Raji (cell line): Measurements from ENCODE around the gene SLFN14.

Experiments
- POLR2A ChIP-seq: IDR thresholded peaks from 2 replicates; pipeline ENCODE4 v1.6.1; 2011; ENCODE audit warnings: low read depth, low read length, control low read depth; ENCODE audit not compliant: insufficient read depth

SLFN14 gene

GRCh38 chr17:35560703-35561102, at the start of gene SLFN14:
SLFN14 (minus strand) TSS chr17:35560819; CDS start chr17:35558062, 2,757 bp downstream.
- no peak for TF ChIP-seq POLR2A

- no peak for TF ChIP-seq POLR2A
Measured at GRCh38 chr17:35609831-35610230, 49.2 kb upstream of the SLFN14 start.

GRCh38 chr17:35607239-35607847, 46.7 kb upstream of the SLFN14 start:
- TF ChIP-seq POLR2A: no peak

GRCh38 chr17:35605678-35606077, 45.1 kb upstream of the SLFN14 start:
- TF ChIP-seq POLR2A: no peak

DNA sequence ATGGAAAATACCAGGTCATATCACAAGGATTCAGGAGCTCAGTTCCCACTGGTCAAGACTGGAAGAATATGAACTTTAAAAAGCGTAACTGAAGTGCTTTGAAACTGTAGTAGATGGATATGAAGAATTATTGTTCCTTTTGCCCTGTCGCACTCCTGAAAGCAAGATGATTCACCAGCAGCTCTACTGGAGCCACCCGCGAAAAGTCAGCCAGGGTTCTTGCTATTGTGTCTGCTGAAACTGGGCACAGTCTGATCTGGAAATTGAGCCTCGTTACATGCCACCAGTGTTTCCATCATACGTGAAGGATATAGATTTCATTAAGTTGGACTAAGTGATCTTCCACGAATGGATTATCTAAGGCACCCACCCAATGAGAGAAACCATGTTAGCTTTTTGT, 43.1 kb upstream of the SLFN14 start:
- no peak for TF ChIP-seq POLR2A

GRCh38 chr17:35597604-35598003, 37.0 kb upstream of the SLFN14 start:
- no peak for TF ChIP-seq POLR2A

DNA sequence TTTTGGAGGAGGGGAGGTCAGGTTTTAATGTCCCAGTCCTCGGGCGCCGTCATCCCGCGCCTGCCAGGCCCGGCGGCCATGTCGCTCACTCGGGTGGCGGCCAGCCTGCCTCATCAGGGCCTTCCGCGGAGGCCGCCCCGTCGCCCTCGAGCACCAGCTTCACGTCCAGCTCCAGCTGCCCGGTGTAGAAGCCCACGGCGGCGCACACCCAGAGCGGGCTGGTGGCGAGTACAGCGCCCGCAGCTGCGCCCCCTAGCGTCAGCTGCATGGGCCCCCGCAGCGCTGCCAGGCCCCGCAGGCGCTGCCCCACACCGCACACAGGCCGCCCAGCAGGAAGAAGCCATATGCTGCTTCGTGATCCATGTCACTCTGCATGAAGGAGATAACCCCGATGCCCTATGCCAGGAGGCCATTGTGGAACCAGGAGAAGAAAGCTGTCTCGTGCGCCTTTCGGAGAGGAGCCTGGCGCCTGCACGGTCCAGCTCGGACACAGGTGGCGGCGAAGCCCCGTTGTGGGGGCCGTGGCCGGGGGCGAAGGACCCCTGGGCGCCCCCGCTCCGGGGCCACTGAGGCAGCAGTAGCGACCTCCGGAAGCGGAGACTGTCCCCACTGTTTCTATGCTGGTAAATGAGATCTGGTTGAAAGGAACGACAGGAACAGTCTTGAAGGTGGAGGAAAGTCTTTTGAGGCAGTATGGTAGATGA, 36.1 kb upstream of the SLFN14 start:
- TF ChIP-seq POLR2A: no peak

- no peak for TF ChIP-seq POLR2A
Measured at GRCh38 chr17:35596072-35596471, 35.5 kb upstream of the SLFN14 start.

GRCh38 chr17:35588196-35588920, 27.7 kb upstream of the SLFN14 start:
- no peak for TF ChIP-seq POLR2A

GRCh38 chr17:35587074-35587961, 26.7 kb upstream of the SLFN14 start, which contains the start of gene AP2B1:
AP2B1 (plus strand) TSS chr17:35587322; CDS start chr17:35594031, 6,709 bp downstream.
- peak; percentile 83 for TF ChIP-seq POLR2A

- no peak for TF ChIP-seq POLR2A
Measured at GRCh38 chr17:35586569-35587073, 26.0 kb upstream of the SLFN14 start.

- no peak for TF ChIP-seq POLR2A
Measured at GRCh38 chr17:35584061-35584460, 23.4 kb upstream of the SLFN14 start.

GRCh38 chr17:35578929-35579432, 18.4 kb upstream of the SLFN14 start:
- no peak for TF ChIP-seq POLR2A

DNA sequence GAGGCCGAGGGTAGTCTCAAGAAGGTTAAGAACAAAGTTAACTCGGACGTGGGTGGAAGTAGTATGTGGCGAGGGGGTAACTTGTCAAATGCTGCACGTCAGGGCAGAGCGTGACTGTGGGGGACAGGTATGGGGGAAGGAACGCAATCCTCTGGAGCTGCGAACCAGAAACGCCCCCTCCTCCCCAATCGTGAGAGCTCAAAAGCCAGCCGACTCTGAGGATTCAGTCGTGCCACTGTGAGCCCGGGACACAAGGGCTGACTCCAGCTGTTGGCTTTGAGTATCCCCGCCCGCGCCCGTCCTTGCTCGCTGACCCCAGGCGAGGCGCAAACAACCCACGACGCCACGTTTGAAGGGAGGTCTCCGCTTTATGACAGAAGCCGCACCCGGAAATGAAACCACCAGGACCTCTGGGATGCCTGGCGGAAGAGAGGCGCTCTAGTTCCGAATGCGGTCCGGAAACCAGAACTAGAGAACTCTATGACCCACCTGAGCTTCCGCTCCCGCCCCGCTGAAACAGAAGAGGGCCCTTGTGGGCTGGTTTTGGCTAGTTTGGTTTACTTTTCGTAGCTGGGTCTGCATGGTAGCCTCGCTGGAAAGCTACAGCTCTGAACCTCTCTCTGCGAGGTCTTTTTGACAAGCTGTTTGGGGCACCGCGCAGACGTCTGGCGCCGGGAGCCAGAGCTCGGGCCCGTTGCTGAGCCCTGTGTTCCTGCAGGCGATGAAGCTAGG, 17.7 kb upstream of the SLFN14 start, which contains the start of gene PEX12:
TSS of gene PEX12 (minus strand) at position 375 of the 732 bp plus-strand sequence. CDS start 550 bp downstream, outside the sequence.
- TF ChIP-seq POLR2A: peak; percentile 89
